ENCODE results near the gene CBX1.

Gene CBX1

GRCh38 chr17:48129981-48130380 lies 28.7 kb upstream of the CBX1 start:
- no peak overlapping the region for H3K4me3 ChIP-seq (ENCODE audit: low read depth, low read length)
- TF ChIP-seq, protein P1, sequence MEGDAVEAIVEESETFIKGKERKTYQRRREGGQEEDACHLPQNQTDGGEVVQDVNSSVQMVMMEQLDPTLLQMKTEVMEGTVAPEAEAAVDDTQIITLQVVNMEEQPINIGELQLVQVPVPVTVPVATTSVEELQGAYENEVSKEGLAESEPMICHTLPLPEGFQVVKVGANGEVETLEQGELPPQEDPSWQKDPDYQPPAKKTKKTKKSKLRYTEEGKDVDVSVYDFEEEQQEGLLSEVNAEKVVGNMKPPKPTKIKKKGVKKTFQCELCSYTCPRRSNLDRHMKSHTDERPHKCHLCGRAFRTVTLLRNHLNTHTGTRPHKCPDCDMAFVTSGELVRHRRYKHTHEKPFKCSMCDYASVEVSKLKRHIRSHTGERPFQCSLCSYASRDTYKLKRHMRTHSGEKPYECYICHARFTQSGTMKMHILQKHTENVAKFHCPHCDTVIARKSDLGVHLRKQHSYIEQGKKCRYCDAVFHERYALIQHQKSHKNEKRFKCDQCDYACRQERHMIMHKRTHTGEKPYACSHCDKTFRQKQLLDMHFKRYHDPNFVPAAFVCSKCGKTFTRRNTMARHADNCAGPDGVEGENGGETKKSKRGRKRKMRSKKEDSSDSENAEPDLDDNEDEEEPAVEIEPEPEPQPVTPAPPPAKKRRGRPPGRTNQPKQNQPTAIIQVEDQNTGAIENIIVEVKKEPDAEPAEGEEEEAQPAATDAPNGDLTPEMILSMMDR (IDR thresholded peaks at IDR 0.05; ENCODE audit: borderline replicate concordance, insufficient read depth, low read depth, low read length): no peak

GRCh38 chr17:48128400-48128799 lies 27.1 kb upstream of the CBX1 start:
- TF ChIP-seq, protein P1 (IDR thresholded peaks at IDR 0.05; ENCODE audit: borderline replicate concordance, insufficient read depth, low read depth, low read length): no peak
- no peak overlapping the region for H3K4me3 ChIP-seq (ENCODE audit: low read depth, low read length)

- H3K4me3 ChIP-seq (ENCODE audit: low read depth, low read length): no peak overlapping the region
- TF ChIP-seq, protein P1 (IDR thresholded peaks at IDR 0.05; ENCODE audit: borderline replicate concordance, insufficient read depth, low read depth, low read length): no peak
Observed at GRCh38 chr17:48127371-48128051, 26.2 kb upstream of the CBX1 start.

DNA sequence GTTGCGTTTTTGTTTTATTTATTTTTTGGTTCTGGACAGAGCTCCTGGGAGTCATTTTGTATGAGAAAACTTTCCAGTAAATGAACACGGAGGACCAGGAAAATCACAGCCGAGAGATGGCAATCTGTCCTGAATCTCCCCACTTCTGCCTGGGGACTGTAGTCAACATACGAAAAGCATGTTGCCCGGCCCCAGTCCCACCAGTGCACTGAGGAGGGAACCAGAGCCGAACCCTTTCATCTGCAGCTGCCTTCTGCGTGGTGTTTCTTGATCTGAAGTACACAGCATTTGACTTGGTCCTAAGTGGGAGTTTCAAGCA lies 25.2 kb upstream of the CBX1 start:
- TF ChIP-seq, protein P1 (IDR thresholded peaks at IDR 0.05; ENCODE audit: borderline replicate concordance, insufficient read depth, low read depth, low read length): no peak
- no peak overlapping the region for H3K4me3 ChIP-seq (ENCODE audit: low read depth, low read length)

GRCh38 chr17:48125829-48126531 lies 24.7 kb upstream of the CBX1 start:
- TF ChIP-seq, protein P1 (IDR thresholded peaks at IDR 0.05; ENCODE audit: borderline replicate concordance, insufficient read depth, low read depth, low read length): no peak
- H3K4me3 ChIP-seq (ENCODE audit: low read depth, low read length): no peak overlapping the region

GRCh38 chr17:48123776-48124388 lies 22.6 kb upstream of the CBX1 start:
- TF ChIP-seq, protein P1 (IDR thresholded peaks at IDR 0.05; ENCODE audit: borderline replicate concordance, insufficient read depth, low read depth, low read length): no peak
- no peak overlapping the region for H3K4me3 ChIP-seq (ENCODE audit: low read depth, low read length)

DNA sequence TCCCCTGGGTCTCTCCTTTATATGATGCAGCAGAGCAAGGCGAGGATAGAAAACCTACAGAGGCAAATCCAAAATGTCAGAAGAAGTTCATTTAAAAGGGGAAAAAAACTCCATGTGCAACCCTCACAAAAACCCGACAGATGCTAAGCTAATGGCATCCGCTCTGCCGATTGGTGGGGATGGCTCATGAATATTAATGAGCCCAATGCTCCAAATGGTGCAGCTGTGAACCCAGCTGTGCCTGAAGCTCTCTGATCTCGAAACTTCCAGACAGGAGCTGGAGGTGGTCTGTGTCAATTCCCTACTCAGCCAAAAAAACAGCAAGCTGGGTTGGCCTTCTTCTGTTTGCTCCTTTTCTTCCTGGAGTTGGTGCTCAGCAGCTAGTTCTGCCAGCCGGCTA lies 21.8 kb upstream of the CBX1 start:
- H3K4me3 ChIP-seq (ENCODE audit: low read depth, low read length): no peak overlapping the region
- TF ChIP-seq, protein P1 (IDR thresholded peaks at IDR 0.05; ENCODE audit: borderline replicate concordance, insufficient read depth, low read depth, low read length): no peak
